Neural progenitor cell (in vitro differentiated cells): Measurements from ENCODE around the gene IQGAP1. TPM values are rescaled to one million over a fixed set of nuclear protein-coding genes. Genes with fewer than 3 reads are reported as not detected.

Experiments used
- DNase-seq: peaks from one replicate; pipeline ENCODE4 v3.0.0-alpha.2; 2016; ENCODE audit warnings: low spot score
- H2AFZ ChIP-seq: fragments of 200-600 bp; sonication (generic); replicated peaks from 2 replicates; pipeline ENCODE4 v1.6.1; 2016; ENCODE audit warnings: antibody characterized with exemption
- H3F3A ChIP-seq: fragments of 200-600 bp; sonication (generic); 2 replicates; pipeline ENCODE4 v1.6.1; 2016; ENCODE audit warnings: antibody characterized with exemption, low read depth
- H3K27ac ChIP-seq: fragments of 200-600 bp; sonication (generic); 2 replicates; pipeline ENCODE4 v1.5.1; 2016; ENCODE audit warnings: mild to moderate bottlenecking
- H3K27me3 ChIP-seq: fragments of 200-600 bp; sonication (generic); 2 replicates; pipeline ENCODE4 v1.6.1; 2016; ENCODE audit warnings: mild to moderate bottlenecking, moderate library complexity
- H3K36me3 ChIP-seq: fragments of 200-600 bp; sonication (generic); 2 replicates; pipeline ENCODE4 v1.5.1; 2016
- H3K4me1 ChIP-seq: fragments of 200-600 bp; sonication (generic); 2 replicates; pipeline ENCODE4 v1.6.1; 2016; ENCODE audit warnings: mixed run types
- H3K4me2 ChIP-seq: fragments of 200-600 bp; sonication (generic); 2 replicates; pipeline ENCODE4 v1.6.1; 2016
- H3K4me3 ChIP-seq: fragments of 200-600 bp; sonication (generic); 2 replicates; pipeline ENCODE4 v1.5.1; 2016
- H3K79me2 ChIP-seq: fragments of 200-600 bp; sonication (generic); 2 replicates; pipeline ENCODE4 v1.6.1; 2016; ENCODE audit warnings: low read depth
- H3K9ac ChIP-seq: fragments of 200-600 bp; sonication (generic); 2 replicates; pipeline ENCODE4 v1.6.1; 2016
- H3K9me3 ChIP-seq: fragments of 200-600 bp; sonication (generic); 2 replicates; pipeline ENCODE4 v1.5.1; 2016; ENCODE audit warnings: low read depth
- H4K20me1 ChIP-seq: fragments of 200-600 bp; sonication (generic); 2 replicates; pipeline ENCODE4 v1.6.1; 2016; ENCODE audit warnings: low read depth
- H3K27ac Mint-ChIP-seq: 3 replicates; pipeline ENCODE4 v1.8.0; 2021; ENCODE audit warnings: mixed read lengths
- H3K27me3 Mint-ChIP-seq: 2 replicates; pipeline ENCODE4 v1.8.0; 2022; ENCODE audit warnings: low read depth, mild to moderate bottlenecking, inconsistent platforms, moderate library complexity, mixed read lengths; ENCODE audit not compliant: insufficient read depth
- H3K36me3 Mint-ChIP-seq: 3 replicates; pipeline ENCODE4 v1.8.0; 2021; ENCODE audit warnings: mixed read lengths
- H3K4me1 Mint-ChIP-seq: 3 replicates; pipeline ENCODE4 v1.8.0; 2021; ENCODE audit warnings: mixed read lengths
- H3K4me3 Mint-ChIP-seq: 3 replicates; pipeline ENCODE4 v1.8.0; 2021; ENCODE audit warnings: mild to moderate bottlenecking, moderate library complexity, mixed read lengths
- H3K9me3 Mint-ChIP-seq: 3 replicates; pipeline ENCODE4 v1.8.0; 2020; ENCODE audit warnings: mixed read lengths
- CTCF ChIP-seq: fragments of 200-600 bp; sonication (generic); IDR thresholded peaks from 2 replicates; pipeline ENCODE4 v1.5.1; 2017; ENCODE audit warnings: antibody characterized with exemption, mild to moderate bottlenecking
- EZH2 ChIP-seq: fragments of 200-600 bp; sonication (generic); IDR thresholded peaks from 2 replicates; pipeline ENCODE4 v1.6.1; 2017; ENCODE audit warnings: antibody characterized with exemption, mild to moderate bottlenecking, moderate library complexity
- EZH2phosphoT487 ChIP-seq: fragments of 200-600 bp; sonication (generic); IDR thresholded peaks from 2 replicates; pipeline ENCODE4 v1.6.1; 2017; ENCODE audit warnings: antibody characterized with exemption
- total RNA-seq: library from RNA; depleted of rRNA; stranded (reverse); fragments of >200 nt; gene quantifications from 2 replicates; pipeline ENCODE4 v1.2.3, GENCODE V29; 2015; ENCODE audit warnings: low replicate concordance

The IQGAP1 gene
- 35.9 and 44.8 TPM in 2 replicates for total RNA-seq

- Histone ChIP-seq H3K9me3 (no peaks in the 10 kb centered on the region), H4K20me1 (no peaks in the 10 kb centered on the region), H2AFZ (peak within 1 kb of the TSS; percentile 100), H3K79me2 (peaks cover 10% of the 10 kb centered on the region), H3K4me3 (peak within 1 kb of the TSS; percentile 80), H3K36me3 (no peaks in the 10 kb centered on the region), H3K4me2 (peak within 1 kb of the TSS; percentile 81), H3K27me3 (no peaks in the 10 kb centered on the region), H3K9ac (no peak within 1 kb of the TSS), H3K27ac (no peak within 1 kb of the TSS), H3F3A (peaks cover 21% of the 10 kb centered on the region), H3K4me1 (peaks cover 17% of the 10 kb centered on the region)
- peak within 1 kb of the TSS; percentile 90 for H3K4me3 Mint-ChIP-seq
- peak; percentile 97 for DNase-seq
- H3K9me3 Mint-ChIP-seq = no peaks in the 10 kb centered on the region
- peak within 1 kb of the TSS; percentile 90 for H3K27ac Mint-ChIP-seq
- H3K4me1 Mint-ChIP-seq = peaks cover 16% of the 10 kb centered on the region
- H3K36me3 Mint-ChIP-seq = peaks cover 7% of the 10 kb centered on the region
- peaks cover 2% of the 10 kb centered on the region for H3K27me3 Mint-ChIP-seq
- TF ChIP-seq CTCF (no peak), EZH2phosphoT487 (no peak), EZH2 (no peak)
Observed at GRCh38 chr15:90387534-90388461, at the start of gene IQGAP1. Gene IQGAP1, plus strand, starts transcription at chr15:90388242. Its CDS starts 100 bp downstream, at chr15:90388342.

- H3K9me3 ChIP-seq = no peaks in the 10 kb centered on the region
- Mint-ChIP-seq H3K4me3 (no peak overlapping the region), H3K36me3 (no peaks in the 10 kb centered on the region), H3K4me1 (no peaks in the 10 kb centered on the region), H3K27me3 (no peaks in the 10 kb centered on the region), H3K9me3 (no peaks in the 10 kb centered on the region), H3K27ac (no peak overlapping the region)
- no peaks in the 10 kb centered on the region for H3F3A ChIP-seq
- no peak overlapping the region for H3K27ac ChIP-seq
- no peak for DNase-seq
- H3K4me3 ChIP-seq = no peak overlapping the region
- H3K27me3 ChIP-seq = no peaks in the 10 kb centered on the region
- TF ChIP-seq EZH2 (no peak), CTCF (no peak), EZH2phosphoT487 (no peak)
- H3K79me2 ChIP-seq = no peaks in the 10 kb centered on the region
- no peaks in the 10 kb centered on the region for H3K36me3 ChIP-seq
- no peaks in the 10 kb centered on the region for H3K4me1 ChIP-seq
- H2AFZ ChIP-seq = no peak overlapping the region
- H3K4me2 ChIP-seq = no peak overlapping the region
- no peak overlapping the region for H3K9ac ChIP-seq
- no peaks in the 10 kb centered on the region for H4K20me1 ChIP-seq
Observed at GRCh38 chr15:90338532-90338931, 49.5 kb upstream of the IQGAP1 start.

- Histone ChIP-seq H3K9me3 (no peaks in the 10 kb centered on the region), H3K27ac (no peak overlapping the region), H2AFZ (no peak overlapping the region), H3K4me1 (no peaks in the 10 kb centered on the region), H3K9ac (no peak overlapping the region), H3K4me3 (no peak overlapping the region), H3K36me3 (no peaks in the 10 kb centered on the region), H4K20me1 (no peaks in the 10 kb centered on the region), H3K79me2 (no peaks in the 10 kb centered on the region), H3F3A (no peaks in the 10 kb centered on the region), H3K27me3 (no peaks in the 10 kb centered on the region), H3K4me2 (no peak overlapping the region)
- no peak overlapping the region for H3K4me3 Mint-ChIP-seq
- no peaks in the 10 kb centered on the region for H3K9me3 Mint-ChIP-seq
- no peak overlapping the region for H3K27ac Mint-ChIP-seq
- peaks cover 2% of the 10 kb centered on the region for H3K27me3 Mint-ChIP-seq
- TF ChIP-seq EZH2 = no peak
- TF ChIP-seq CTCF = no peak
- TF ChIP-seq EZH2phosphoT487 = no peak
- no peaks in the 10 kb centered on the region for H3K36me3 Mint-ChIP-seq
- H3K4me1 Mint-ChIP-seq = no peaks in the 10 kb centered on the region
- DNase-seq = no peak
Observed at GRCh38 chr15:90340345-90340744, 47.7 kb upstream of the IQGAP1 start.
